K562 (cell line): ENCODE measurements around the gene C6orf47. TPM values are rescaled to one million over a fixed set of nuclear protein-coding genes. Genes with fewer than 3 reads are reported as not detected.

Experiments used
- ASH1L ChIP-seq: fragments of 450-650 bp; IDR thresholded peaks from 2 replicates; pipeline ENCODE4 v1.6.1; 2018; ENCODE audit warnings: borderline replicate concordance, mild to moderate bottlenecking, low read depth; ENCODE audit not compliant: partially characterized antibody
- CAMTA2 ChIP-seq: fragments of 250-450 bp; sonication (Bioruptor Pico); conservative IDR thresholded peaks from 2 replicates; pipeline ENCODE4 v1.5.1; 2022
- EP300 ChIP-seq: IDR thresholded peaks from 2 replicates; pipeline ENCODE4 v1.6.1; 2012; ENCODE audit warnings: low read length, improper control_type of control experiment
- EP400 ChIP-seq: fragments of 450-650 bp; IDR thresholded peaks from 2 replicates; pipeline ENCODE4 v1.6.1; 2017; ENCODE audit warnings: antibody characterized with exemption, mild to moderate bottlenecking, moderate library complexity
- HCFC1 ChIP-seq: IDR thresholded peaks from 2 replicates; pipeline ENCODE4 v1.6.1; 2012; ENCODE audit warnings: low read depth, low read length, improper control_type of control experiment
- HINFP ChIP-seq: fragments of 450-650 bp; conservative IDR thresholded peaks from 2 replicates; pipeline ENCODE4 v1.6.1; 2016; ENCODE audit warnings: missing genetic modification characterization, low read depth, mild to moderate bottlenecking, control low read depth, missing compliant biosample characterization
- HNRNPL ChIP-seq: fragments of 200-400 bp; formaldehyde crosslinking; IDR thresholded peaks from 2 replicates; pipeline ENCODE4 v1.6.1; 2017; ENCODE audit warnings: low read depth, mild to moderate bottlenecking, low read length
- LEF1 ChIP-seq: fragments of 450-650 bp; IDR thresholded peaks from 2 replicates; pipeline ENCODE4 v1.6.1; 2016; ENCODE audit warnings: mild to moderate bottlenecking
- NFE2 ChIP-seq: IDR thresholded peaks from 2 replicates; pipeline ENCODE4 v1.6.1; 2014; ENCODE audit warnings: antibody characterized with exemption, low read depth
- NFIX ChIP-seq: fragments of 250-450 bp; sonication (Bioruptor Pico); IDR thresholded peaks from 2 replicates; pipeline ENCODE4 v1.4.0; 2020; ENCODE audit warnings: low read depth, mild to moderate bottlenecking, moderate library complexity
- NRF1 ChIP-seq, 2 experiments: fragments of 450-650 bp; IDR thresholded peaks in 1 of 2; conservative IDR thresholded peaks in 1 of 2; 2 replicates each; pipeline ENCODE4 v1.6.1; 2014; ENCODE audit warnings: mild to moderate bottlenecking in 2 of 2
- POLR2H ChIP-seq: IDR thresholded peaks from 2 replicates; pipeline ENCODE4 v1.6.1; 2016; ENCODE audit warnings: missing genetic modification characterization, low read depth, mild to moderate bottlenecking, control low read depth, missing compliant biosample characterization, moderate library complexity
- PTRF ChIP-seq: fragments of 450-650 bp; IDR thresholded peaks from 2 replicates; pipeline ENCODE4 v1.6.1; 2016; ENCODE audit warnings: mild to moderate bottlenecking, missing genetic modification characterization, missing compliant biosample characterization
- RFX5 ChIP-seq: IDR thresholded peaks from 2 replicates; pipeline ENCODE4 v1.6.1; 2011; ENCODE audit warnings: low read depth, mild to moderate bottlenecking, improper control_type of control experiment, low read length
- SIX5 ChIP-seq, 2 experiments: IDR thresholded peaks; 2 replicates each; pipeline ENCODE4 v1.6.1; 2011; ENCODE audit warnings: low read length in 2 of 2, borderline replicate concordance in 1 of 2, low read depth in 1 of 2, mild to moderate bottlenecking in 1 of 2, moderate library complexity in 1 of 2; ENCODE audit not compliant: insufficient read depth in 1 of 2
- SMARCE1 ChIP-seq: fragments of 450-650 bp; IDR thresholded peaks from 2 replicates; pipeline ENCODE4 v1.7.1; 2016; ENCODE audit warnings: mild to moderate bottlenecking
- SNRNP70 ChIP-seq: fragments of 200-400 bp; formaldehyde crosslinking; optimal IDR thresholded peaks from 2 replicates; pipeline ENCODE3; 2017; ENCODE audit warnings: low read depth, low read length
- SRSF1 ChIP-seq: fragments of 200-400 bp; formaldehyde crosslinking; IDR thresholded peaks from 2 replicates; pipeline ENCODE4 v1.6.1; 2017; ENCODE audit warnings: mild to moderate bottlenecking, low read depth, low read length, moderate library complexity
- TCF3 ChIP-seq: sonication (generic); formaldehyde crosslinking; IDR thresholded peaks from 2 replicates; pipeline ENCODE4 v1.4.0; 2020; ENCODE audit warnings: mild to moderate bottlenecking, missing genetic modification reagents
- TSC22D4 ChIP-seq: fragments of 450-650 bp; IDR thresholded peaks from 2 replicates; pipeline ENCODE4 v1.6.1; 2016; ENCODE audit warnings: missing genetic modification characterization, missing biosample characterization, control low read depth
- ZNF133 ChIP-seq: fragments of 250-450 bp; sonication (Bioruptor Pico); IDR thresholded peaks from 2 replicates; pipeline ENCODE4 v1.4.0; 2020; ENCODE audit warnings: mild to moderate bottlenecking
- ZNF511 ChIP-seq: sonication (generic); formaldehyde crosslinking; IDR thresholded peaks from 2 replicates; pipeline ENCODE4 v1.8.0; 2022; ENCODE audit warnings: mild to moderate bottlenecking, missing genetic modification reagents
- polyA plus RNA-seq, 8 experiments: library from polyadenylated mRNA; depleted of rRNA in 4 of 8; stranded (reverse) in 5 of 8; unstranded in 3 of 8; fragments of >200 nt; fragmentation: Nextera tagmentation in 2 of 8; fragmentation: Illumina TruSeq in 1 of 8; extraction: Ambion mirVana in 2 of 8; extraction: Trizol in 1 of 8; gene quantifications; 2 replicates each; pipeline versions ENCODE4 v1.2.1 to v1.2.3, GENCODE V29; 2011 to 2014; ENCODE audit warnings: inconsistent platforms in 1 of 8, missing spikeins in 1 of 8
- total RNA-seq, 7 experiments: library from RNA; depleted of rRNA in 6 of 7; stranded (reverse); fragments of >200 nt in 6 of 7; fragmentation: Illumina TruSeq in 2 of 7; extraction: Trizol in 2 of 7; gene quantifications; 2 replicates each; pipeline versions ENCODE4 v1.2.1 to v1.2.3, GENCODE V29; 2011 to 2021; ENCODE audit warnings: low replicate concordance in 1 of 7
- TF ChIP-seq, protein P1 (sequence below): fragments of 250-450 bp; sonication (Bioruptor Pico); IDR thresholded peaks from 2 replicates; pipeline ENCODE4 v1.8.0; 2022; ENCODE audit warnings: inconsistent platforms
- TF ChIP-seq, protein P2 (sequence below): conservative IDR thresholded peaks from 2 replicates; pipeline ENCODE4 v1.6.1; 2011; ENCODE audit warnings: low read depth, mild to moderate bottlenecking, low read length; ENCODE audit not compliant: control insufficient read depth

Gene C6orf47
- total and polyA plus RNA-seq, 9 of the 15 experiments (the other 6 are each of a cell fraction or from before 2014, with no cell fraction given), result 0.14 to 43.8 (median 27.0) TPM

DNA sequence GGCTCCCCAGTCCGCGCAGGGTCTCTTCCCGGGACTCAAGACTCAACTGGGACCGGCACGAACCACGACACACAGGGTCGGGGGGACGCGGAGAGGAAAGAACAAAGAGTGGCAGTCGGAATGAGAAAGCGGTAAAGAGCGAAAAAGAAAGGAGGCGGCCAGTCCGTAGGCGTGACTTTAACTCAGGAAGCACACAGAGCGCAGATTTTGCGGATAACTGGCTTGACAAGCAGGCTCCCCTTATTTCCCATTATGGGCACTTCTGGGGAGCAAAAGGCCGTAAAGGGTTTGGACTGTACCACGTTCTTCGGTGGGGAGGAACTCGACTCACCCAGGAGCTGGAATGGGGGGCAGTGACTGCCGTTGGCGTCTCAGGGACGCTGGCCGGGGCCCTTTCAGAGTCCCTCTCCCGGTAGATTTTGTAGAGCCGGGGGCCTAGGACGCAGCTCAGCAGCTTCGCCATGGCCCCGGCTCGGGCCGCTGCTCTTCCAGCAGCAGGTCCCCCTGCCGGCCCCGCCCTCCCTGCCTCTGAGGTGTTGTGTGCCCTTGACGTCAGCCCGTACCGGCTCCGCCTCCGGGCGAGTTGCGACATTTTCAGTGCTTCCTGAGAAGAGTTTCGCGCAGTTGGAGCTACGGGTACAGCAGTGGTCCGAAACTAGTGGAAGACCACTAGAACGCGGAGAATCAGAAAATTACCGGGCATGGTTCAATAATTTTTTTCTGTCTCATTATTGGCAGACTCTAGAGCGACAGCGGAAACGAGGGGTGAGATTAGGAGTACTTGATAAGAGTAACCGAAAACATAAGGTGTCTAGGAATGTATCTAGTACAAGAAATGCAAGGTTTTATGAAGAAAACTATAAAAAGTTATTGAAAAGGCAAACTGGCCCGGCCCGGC, 42.5 kb upstream of the C6orf47 start, which contains the start of gene ABHD16A (continued):
- TF ChIP-seq, protein P1, sequence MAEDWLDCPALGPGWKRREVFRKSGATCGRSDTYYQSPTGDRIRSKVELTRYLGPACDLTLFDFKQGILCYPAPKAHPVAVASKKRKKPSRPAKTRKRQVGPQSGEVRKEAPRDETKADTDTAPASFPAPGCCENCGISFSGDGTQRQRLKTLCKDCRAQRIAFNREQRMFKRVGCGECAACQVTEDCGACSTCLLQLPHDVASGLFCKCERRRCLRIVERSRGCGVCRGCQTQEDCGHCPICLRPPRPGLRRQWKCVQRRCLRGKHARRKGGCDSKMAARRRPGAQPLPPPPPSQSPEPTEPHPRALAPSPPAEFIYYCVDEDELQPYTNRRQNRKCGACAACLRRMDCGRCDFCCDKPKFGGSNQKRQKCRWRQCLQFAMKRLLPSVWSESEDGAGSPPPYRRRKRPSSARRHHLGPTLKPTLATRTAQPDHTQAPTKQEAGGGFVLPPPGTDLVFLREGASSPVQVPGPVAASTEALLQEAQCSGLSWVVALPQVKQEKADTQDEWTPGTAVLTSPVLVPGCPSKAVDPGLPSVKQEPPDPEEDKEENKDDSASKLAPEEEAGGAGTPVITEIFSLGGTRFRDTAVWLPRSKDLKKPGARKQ, result no peak
- TF ChIP-seq POLR2H (tag), result peak; percentile 96
- TF ChIP-seq NFE2, result peak; percentile 18; the same call in 1 of the 2 replicates
- TF ChIP-seq RFX5, result peak; percentile 28; the same call in 1 of the 2 replicates
- TF ChIP-seq NRF1 (conservative IDR thresholded peaks at IDR 0.05 in 1 of 2, IDR thresholded peaks at IDR 0.05 in 1 of 2), result peak; percentile 73 to 77
- no peak; the same call in 1 of the 2 replicates for TF ChIP-seq SMARCE1
- TF ChIP-seq LEF1, result peak; percentile 51; the same call in 1 of the 2 replicates
- TF ChIP-seq, protein P2, sequence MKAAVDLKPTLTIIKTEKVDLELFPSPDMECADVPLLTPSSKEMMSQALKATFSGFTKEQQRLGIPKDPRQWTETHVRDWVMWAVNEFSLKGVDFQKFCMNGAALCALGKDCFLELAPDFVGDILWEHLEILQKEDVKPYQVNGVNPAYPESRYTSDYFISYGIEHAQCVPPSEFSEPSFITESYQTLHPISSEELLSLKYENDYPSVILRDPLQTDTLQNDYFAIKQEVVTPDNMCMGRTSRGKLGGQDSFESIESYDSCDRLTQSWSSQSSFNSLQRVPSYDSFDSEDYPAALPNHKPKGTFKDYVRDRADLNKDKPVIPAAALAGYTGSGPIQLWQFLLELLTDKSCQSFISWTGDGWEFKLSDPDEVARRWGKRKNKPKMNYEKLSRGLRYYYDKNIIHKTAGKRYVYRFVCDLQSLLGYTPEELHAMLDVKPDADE, result peak; percentile 52
- TF ChIP-seq TSC22D4 (tag), result no peak
- peak; percentile 73 for TF ChIP-seq EP300
- TF ChIP-seq SRSF1, result no peak
- peak; percentile 82 for TF ChIP-seq ASH1L
- TF ChIP-seq HINFP (tag), result no peak
- TF ChIP-seq SNRNP70, result no peak
- TF ChIP-seq TCF3 (CRISPR knock-in tag), result peak; percentile 48; the same call in 1 of the 2 replicates
- TF ChIP-seq ZNF511 (CRISPR knock-in tag), result peak; percentile 91; the same call in 1 of the 2 replicates
- TF ChIP-seq HNRNPL, result no peak
- TF ChIP-seq NFIX (CRISPR knock-in tag), result no peak
- peak; percentile 91 for TF ChIP-seq EP400
- TF ChIP-seq CAMTA2 (CRISPR knock-in tag), result no peak
- TF ChIP-seq ZNF133, result no peak; the same call in 1 of the 2 replicates
- TF ChIP-seq HCFC1, result peak; percentile 81
- peak; percentile 30 to 49; a peak in 2 of 4 replicates for TF ChIP-seq SIX5 (IDR thresholded peaks at IDR 0.05; ENCODE audit: borderline replicate concordance in 1 of 2, insufficient read depth in 1 of 2, low read depth in 1 of 2, low read length in 2 of 2)
- no peak for TF ChIP-seq PTRF (tag)
